GOT3 (cell line): ENCODE data around the gene TEDC2.

Source experiments
- DNase-seq: peaks from one replicate; lab custom pipeline; 2025; ENCODE audit warnings: mixed read lengths; lab: John Stamatoyannopoulos, UW

The TEDC2 gene

GRCh38 chr16:2465653-2466415 is 5.9 kb downstream of the TEDC2 start:
- no peak for DNase-seq

- DNase-seq, result no peak
Measured at GRCh38 chr16:2466667-2467527, 7.0 kb downstream of the TEDC2 start.

DNA sequence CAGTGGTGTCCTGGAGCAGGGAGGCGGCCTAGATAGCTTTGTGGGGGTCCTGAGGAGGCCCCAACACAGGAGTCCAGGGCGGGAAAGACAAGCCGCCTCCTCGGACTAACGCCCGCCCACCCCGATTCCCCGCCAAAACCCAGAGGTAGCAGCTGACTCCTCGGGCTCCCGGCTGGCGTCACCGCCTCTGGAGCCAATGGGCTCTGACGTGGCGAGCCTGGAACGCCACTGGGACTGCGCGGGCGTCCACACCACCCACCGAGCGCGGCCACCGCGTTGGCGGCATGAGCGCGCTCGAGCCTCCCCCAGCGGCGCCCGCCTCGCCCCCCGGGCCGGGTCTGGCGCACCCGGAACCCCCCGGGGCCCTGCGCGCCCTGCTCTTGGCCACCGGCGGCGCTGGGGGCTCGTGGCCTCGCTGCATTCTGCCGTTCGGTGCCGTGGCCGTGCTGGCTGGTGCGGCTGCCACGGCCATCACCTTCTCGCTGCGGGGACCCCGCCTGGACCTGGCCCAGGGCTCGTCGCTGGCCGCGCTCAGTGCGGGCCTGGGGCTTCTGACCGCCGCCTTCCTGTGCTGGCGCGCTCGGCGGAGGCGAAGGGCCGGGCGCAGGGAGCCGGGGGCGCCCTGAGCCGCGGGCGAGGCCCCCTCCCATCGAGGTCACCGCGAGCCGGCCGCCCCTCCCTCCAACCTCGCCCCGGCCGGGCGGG is 7.8 kb downstream of the TEDC2 start:
- no peak for DNase-seq

DNA sequence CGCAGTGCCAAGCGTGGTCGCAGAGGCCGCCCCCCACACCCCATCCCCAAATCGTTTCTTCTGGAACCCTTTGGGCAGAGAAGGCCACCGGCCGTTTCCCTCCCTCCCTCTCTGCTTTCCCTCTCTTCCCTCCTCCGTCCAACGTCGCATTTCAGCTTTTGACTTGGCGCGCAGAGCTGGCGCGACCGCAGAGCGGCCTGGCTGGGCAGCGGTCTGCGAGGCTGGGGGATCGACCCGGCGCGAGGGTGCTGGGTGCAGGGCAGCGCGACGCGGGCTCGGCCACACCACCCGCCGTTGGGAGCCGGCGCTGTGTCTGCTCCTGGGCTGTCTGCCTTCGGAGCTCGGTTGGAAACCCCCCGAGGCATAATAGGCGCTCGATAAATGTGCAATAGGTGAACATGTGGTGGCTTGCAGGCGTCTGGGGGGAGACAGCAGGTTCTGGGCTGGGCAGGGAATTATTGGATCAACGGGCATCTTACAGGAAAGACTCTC is 8.4 kb downstream of the TEDC2 start:
- no peak for DNase-seq

DNA sequence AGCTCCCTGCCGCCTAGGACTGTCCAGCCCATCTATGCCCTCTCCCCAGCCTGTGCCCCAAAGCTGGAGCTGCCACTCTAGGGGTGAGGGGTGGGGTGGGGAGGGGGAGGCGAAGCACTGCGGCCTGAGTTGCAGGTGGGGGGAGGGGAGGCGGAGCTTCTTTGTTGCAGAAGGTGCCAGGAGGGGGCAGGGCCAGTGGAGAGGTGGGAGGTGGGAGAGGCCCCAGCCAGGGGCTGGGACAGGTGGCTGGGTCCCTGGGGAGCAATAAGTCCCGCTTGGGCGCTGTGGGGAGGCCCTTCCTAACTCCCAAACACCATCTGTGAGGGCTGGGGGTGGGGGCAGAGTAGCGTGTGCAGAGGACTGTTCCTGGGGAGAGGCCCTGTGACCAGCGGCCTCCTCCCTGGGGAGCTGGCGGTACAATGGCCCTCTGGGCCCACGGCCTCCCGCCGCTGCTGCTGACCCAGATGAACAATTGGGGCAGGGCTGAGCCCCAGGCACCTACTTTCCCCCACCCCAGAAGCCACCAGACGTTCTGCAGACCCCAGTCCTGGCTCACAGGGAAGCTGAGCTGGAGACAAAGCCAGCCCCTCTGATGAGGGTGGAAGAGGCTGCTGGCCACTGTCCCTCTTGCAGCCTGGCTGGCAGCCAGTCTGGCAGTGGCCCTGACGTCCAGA is 9.0 kb downstream of the TEDC2 start:
- DNase-seq, result no peak

- no peak for DNase-seq
Measured at GRCh38 chr16:2469399-2470233, 9.7 kb downstream of the TEDC2 start.

DNA sequence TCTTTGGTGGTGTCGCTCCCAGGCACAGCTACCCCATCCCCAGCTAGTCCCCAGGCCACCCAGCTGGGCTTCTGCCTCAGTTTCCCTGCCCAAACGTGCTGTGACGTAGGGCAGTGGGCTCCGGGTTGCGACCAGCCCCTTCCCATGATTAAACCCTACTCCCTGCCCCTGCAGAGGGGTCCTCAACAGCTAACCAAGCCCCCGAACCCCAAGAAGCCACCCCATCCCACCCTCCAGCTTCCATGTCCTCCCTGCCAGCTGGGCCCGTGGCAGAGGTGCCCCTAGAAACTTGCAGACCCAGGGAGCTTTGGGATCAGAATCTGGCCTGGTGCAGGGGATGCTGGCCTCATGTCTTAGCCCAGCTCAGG is 10.3 kb downstream of the TEDC2 start:
- DNase-seq, result no peak

DNA sequence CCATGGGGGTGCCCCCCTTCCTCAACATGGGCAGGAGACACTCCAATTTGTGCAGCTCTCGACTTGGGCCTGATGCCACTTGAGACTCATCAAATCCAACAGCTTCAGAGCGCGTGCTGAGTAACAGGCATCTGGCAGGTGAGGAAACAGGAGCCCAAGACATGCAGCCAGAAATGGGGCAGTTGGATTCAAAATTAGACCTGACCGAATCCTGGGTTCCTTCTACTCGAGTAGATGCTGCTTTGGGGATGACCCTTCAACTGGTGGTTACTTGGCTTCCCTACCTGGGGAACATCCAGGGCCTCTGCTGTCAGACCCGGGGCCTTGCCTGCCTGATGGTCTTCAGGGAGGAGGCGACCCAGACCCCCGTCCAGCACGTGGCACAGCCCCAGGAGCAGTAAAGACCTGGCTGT is 10.7 kb downstream of the TEDC2 start:
- DNase-seq, result no peak

DNA sequence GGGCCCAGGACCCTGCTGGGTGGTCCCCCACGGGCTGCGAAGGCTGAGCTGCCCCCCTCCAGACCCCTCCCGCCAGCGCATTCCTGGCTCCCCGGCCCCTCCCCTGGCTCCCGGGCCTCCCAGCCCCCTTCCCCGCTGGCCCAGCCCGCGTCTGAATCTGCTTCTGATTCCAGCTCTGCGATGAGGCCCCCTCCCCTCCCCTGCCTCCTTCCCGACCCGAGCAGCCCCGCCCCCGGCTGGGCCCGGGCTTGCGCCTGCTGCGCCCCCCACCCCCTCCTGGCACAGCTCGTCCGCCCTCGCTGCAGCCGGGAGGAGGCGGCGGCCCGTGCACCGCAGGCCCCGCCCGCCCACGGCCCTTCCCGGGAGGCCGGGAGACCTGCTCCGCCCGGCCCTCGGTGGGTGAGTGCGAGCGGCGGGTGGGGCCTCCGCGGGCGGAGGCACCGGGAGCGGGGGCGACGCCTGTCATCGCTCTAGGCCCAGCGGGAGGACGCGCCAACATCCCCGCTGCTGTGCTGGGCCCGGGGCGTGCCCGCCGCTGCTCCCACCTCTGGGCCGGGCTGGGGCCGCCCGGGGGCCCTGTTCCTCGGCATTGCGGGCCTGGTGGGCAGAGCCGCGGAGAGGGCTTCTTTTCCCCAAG is 11.2 kb downstream of the TEDC2 start, which contains the start of gene NTN3:
NTN3 (plus strand) TSS at position 282 of the 637 bp plus-strand sequence. CDS start 405 bp downstream, outside the sequence.
- DNase-seq, result no peak

DNA sequence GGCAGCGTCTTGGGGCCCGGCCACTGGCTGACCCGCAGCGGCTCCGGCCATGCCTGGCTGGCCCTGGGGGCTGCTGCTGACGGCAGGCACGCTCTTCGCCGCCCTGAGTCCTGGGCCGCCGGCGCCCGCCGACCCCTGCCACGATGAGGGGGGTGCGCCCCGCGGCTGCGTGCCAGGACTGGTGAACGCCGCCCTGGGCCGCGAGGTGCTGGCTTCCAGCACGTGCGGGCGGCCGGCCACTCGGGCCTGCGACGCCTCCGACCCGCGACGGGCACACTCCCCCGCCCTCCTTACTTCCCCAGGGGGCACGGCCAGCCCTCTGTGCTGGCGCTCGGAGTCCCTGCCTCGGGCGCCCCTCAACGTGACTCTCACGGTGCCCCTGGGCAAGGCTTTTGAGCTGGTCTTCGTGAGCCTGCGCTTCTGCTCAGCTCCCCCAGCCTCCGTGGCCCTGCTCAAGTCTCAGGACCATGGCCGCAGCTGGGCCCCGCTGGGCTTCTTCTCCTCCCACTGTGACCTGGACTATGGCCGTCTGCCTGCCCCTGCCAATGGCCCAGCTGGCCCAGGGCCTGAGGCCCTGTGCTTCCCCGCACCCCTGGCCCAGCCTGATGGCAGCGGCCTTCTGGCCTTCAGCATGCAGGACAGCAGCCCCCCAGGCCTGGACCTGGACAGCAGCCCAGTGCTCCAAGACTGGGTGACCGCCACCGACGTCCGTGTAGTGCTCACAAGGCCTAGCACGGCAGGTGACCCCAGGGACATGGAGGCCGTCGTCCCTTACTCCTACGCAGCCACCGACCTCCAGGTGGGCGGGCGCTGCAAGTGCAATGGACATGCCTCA is 12.0 kb downstream of the TEDC2 start:
- DNase-seq, result no peak

- no peak for DNase-seq
Measured at GRCh38 chr16:2472488-2472864, 12.6 kb downstream of the TEDC2 start.

GRCh38 chr16:2472885-2473445 is 13.1 kb downstream of the TEDC2 start:
- no peak for DNase-seq

DNA sequence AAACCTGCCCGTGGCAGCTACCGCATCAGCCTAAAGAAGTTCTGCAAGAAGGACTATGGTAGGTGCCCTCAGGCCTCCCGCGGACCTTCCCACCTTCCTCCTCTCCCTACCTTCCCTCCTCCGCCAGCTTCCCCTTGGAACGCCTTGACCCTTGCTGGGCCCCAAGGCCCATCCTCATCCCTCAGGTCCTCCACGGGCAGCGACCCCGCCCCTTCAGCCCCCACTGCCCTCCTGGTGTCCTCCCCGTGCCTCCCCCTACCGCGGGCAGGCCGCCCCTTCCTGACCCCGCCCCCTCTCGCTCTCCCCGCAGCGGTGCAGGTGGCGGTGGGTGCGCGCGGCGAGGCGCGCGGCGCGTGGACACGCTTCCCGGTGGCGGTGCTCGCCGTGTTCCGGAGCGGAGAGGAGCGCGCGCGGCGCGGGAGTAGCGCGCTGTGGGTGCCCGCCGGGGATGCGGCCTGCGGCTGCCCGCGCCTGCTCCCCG is 13.6 kb downstream of the TEDC2 start:
- DNase-seq, result no peak

DNA sequence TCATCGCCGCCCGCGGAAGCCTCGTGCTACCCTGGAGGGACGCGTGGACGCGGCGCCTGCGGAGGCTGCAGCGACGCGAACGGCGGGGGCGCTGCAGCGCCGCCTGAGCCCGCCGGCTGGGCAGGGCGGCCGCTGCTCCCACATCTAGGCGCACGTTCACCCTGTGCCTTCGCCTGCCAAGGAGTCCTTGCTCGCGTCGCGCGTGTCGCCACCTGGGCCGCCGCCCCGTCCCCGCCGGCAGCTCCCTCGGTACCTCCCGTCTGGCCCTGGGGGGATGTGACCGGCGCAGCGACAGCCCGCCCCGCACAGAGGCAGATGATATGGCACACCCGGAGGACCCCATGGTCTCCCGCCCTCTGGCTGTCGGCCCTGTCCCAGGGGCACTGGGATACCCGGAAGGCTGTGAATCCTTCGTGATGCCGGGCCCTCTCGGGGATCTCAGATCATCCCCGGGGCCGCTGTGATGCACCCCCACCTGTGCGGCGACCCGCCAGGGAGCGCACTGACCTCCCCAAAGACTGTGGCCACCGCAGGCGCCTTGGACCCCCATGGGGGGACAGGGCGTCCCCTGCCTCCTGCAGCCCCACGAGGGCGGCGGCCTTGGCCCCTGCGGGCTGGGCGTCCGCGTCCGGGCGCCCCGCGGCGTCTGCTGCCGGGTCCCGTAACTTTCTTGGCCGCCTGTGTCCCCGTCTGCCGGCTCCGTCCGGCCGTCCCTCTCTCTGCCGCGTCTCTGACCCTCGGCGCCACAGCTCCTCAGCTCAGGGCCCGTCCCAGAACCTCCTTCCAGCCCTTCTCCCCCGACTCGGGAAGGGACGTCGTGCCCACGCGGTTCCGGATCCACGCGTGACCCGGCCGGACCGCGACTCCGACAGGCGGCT is 14.3 kb downstream of the TEDC2 start:
- DNase-seq, result no peak

DNA sequence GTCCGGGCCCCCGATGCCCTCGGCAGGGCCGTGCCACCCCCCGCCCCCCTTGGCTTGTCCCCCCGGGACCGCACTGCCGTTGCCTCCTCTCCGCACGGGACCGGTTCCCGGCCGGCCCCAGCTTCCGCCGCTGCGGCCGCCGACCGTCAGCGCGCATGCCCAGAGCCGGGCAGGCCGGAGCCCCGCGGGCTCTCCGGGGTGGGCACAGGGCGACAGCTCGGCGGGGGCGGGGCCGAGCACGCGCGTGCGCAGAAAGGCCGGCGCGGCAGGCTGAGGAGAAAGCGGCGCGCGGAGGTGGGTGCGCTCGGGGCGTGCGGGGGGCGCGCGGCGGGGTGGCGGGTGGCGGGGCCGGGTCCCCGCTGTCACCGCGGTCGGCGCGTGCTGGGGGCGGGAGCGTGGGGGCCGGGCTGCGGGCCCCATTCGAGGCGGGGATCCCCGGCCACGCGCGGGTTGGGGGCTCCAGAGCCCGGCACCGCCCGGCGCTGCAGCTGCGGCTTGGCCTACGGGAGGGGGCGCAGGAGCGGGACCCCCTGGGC is 15.0 kb downstream of the TEDC2 start, which contains the start of gene TBC1D24:
TBC1D24 (plus strand) TSS at position 251 of the 536 bp plus-strand sequence. CDS start 21,022 bp downstream, outside the sequence.
- peak; percentile 68 for DNase-seq

DNA sequence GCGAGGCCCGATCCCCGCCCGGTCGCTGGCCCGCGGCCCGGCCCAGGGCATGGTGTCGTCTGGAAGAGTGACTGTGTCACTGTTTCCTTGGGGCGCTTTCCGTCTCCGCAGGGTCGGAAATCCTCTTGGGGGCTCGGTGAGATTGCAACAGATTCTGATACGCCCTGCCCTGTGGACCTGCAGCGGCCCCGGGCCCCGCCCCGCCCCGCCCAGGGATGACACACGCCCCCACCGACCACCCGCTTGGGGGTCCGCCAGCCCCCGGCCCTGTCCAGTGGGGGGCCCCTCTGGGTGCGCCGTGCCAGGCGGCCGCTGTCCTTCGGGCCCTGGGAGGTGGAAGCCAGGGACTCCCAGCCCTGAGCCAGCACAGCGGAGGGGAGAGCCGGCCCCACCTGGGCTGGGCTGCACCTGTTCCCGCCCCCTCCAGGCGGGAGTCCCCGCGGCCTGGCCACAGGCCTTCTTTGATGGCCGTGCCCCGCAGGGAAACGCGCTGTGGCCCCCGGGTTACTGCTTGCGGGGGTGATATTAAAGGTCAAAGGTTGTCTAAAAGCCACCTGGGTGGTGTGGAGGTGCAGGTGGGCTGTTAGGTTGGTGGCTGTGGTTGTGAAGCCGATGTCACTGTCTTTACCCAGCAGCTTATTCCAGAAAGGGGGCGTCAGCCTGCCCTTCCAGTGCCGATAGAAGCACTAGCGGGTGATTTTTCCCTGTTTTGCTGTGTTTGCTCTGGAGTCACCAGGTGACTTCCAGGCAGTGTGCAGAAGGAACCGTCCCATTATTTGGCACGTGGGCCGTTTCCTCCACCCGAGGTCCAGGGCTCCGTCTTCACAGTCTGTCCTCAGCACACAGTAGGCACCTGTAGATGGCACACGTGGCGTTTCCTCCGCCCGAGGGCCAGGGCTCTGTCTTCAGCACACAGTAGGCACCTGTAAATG is 15.8 kb downstream of the TEDC2 start:
- no peak for DNase-seq
